Ramos (cell line): ENCODE results near the gene VENTX.

Source experiments
- in situ Hi-C: fragments of 300-500 bp; cut with MboI; formaldehyde crosslinking; loops from one replicate; pipeline ENCODE4 v1.14.3; 2022; ENCODE audit warnings: low sequenced_read_pairs; ENCODE audit not compliant: unreplicated experiment

Gene VENTX

DNA sequence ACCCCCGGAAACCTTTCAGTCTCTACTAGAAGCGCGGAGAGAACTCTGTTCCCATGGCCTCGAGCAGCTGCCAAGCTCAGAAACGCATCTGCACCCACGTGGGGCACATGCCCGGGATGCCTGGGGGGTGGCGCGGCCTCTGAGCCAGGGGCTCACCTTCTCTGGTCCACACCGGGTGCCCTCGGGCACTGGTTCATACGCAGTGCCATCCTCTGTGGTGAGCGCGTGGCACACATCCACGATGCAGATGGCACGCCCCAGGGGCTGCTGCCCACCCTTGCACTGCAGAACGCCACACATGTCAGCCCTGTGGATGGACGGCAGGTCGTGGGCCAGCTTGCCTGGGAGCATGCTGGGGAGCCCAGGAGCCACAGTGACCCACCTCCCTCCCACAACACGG lies 32.5 kb downstream of the VENTX start:
- in situ Hi-C loops = no loop called here

GRCh38 chr10:133270773-133271297 lies 33.2 kb downstream of the VENTX start:
- in situ Hi-C loops = no loop called here

GRCh38 chr10:133271521-133272300 lies 34.1 kb downstream of the VENTX start:
- in situ Hi-C loops = no loop called here

GRCh38 chr10:133272301-133272963 lies 34.8 kb downstream of the VENTX start:
- in situ Hi-C loops = no loop called here

- in situ Hi-C loops = no loop called here
Measured at GRCh38 chr10:133272964-133273420, 35.3 kb downstream of the VENTX start.

- in situ Hi-C loops = no loop called here
Measured at GRCh38 chr10:133273534-133274143, 36.0 kb downstream of the VENTX start.

DNA sequence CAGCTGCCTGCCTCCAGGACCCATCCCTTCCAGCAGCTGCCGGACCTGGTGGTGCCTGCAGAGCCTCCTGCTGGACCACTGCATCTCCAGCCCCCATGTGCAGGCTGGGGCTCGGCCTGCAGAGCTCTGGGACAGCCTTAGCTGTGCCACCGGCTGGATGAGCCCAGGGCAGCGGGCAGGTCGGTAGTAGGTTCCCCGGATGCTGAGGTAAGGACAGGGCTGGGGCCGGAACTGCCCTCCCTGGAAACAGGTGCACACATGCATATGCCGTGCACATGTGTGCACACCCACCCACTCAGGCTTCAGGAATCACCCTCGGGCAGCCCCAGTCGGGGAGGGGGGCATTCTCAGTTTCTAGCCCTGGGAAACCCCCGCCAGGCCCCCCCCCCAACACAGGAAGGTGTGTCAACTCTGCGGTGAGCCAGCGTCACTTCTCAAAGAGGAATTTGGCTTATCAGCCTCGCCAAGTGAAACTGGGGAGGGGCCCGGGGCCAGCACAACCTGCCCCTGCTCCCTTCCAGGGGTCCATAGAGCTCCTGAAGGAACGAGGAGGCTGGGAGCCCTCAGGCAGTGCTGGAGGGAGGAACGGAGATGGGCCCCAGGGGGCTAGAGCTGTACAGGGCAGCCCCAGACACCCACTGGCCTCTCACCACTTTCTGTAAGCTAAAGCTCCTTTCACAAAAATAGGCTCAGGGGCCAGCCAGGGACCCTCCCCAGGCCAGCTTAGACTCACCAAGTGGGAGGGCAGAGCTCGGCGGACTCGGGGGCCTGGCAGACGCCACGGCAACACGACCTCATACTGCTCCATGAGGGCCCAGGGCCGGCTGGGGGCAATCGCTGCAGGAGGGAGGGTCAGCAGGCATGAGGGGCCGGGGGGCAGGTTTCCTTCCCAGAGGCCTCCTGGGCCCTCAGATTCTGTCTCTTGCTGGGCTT lies 37.4 kb downstream of the VENTX start:
- in situ Hi-C loops = no loop called here

GRCh38 chr10:133275684-133276092 lies 38.0 kb downstream of the VENTX start:
- in situ Hi-C loops = no loop called here

DNA sequence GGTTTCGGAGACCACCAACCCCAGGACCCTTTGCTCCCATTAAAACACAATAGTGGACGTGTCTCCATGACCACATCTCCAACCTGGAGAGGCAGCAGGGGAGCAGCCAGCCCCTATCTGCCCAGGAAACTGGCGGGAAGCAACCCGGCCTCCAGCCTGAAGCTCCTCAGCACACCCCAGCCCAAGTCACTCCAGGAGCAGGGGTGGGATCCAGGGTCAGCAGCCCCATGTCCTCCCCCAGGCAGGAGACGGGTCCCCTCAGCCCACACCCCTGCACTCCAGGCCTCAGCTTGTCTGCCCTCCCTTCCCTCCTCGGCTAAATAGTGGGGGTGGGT lies 38.4 kb downstream of the VENTX start:
- in situ Hi-C loops = no loop called here

DNA sequence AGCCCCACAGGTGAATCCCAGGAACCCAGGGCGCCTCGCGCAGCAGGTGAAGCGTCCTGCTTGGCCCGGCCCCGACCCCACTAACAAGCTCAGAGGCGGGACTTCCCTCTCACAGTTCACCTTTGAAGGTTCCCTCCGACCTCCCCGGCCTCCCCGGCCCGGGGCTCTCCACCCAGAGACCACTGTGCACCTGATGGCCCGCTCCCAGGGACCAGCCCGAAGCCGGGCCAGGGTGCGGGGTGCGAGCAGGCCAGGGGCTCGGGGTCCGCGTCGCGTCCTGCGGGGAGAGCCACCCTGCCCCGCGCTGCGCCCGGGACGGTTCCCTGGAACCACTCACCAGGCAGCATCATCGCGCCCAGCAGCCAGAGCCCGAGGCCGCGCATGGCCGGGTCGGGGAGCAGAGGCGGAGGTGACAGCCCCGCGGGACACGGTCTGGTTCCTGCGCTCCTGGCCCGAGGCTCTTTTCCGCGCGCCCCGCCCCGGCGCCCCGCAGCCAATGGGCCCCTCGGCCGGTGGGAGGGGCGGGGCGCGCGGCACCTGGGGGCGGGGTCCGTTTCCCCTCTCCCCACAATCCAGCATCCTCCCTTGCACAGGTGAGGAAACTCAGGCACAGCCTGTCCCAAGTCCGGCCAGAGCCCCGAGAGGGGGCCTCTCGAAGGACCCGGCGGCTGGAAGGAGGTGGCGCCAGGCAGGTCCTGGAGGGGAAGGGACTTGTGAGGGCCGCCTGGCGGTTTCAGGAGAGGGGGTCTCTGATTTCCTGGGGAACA lies 39.0 kb downstream of the VENTX start, which contains the start of gene ADAM8:
ADAM8 (minus strand) TSS at position 434 of the 767 bp plus-strand sequence; CDS start at position 383, 51 bp downstream.
- in situ Hi-C loops = no loop called here

DNA sequence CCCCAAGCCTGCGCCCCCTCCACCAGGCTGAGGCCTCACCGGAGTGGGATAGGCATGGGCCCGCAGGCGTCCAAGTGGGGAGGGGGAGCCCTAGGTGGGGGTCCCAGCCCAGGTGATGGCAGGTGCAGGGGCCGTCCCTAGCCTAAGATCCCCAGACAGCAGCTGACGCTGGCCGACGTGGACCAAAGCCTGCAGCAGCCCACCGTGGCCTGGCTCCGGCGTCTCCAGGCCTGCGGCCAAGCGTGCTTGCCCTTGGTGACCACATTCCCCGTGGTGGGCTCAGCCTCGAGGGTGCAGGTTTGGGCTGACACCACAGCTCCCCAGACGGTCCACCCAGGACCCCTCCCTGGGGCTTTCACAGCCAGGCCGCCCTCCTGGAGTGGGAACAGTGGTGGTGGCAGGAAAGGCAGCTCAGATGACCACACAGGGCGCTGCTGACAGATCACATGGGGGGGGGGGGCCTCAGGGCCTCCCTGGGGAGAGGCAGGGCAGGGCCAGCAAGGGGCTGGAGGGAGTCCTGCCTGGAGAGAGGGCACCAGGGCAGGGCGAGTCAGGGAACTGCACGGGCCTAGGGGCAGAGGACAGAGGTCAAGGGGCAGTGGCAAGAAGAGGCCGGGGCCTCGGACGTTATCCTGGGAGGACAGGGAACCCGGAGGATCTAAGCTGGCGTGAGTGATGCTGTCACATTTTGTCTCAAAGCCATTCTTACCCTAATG lies 39.8 kb downstream of the VENTX start:
- in situ Hi-C loops = no loop called here

DNA sequence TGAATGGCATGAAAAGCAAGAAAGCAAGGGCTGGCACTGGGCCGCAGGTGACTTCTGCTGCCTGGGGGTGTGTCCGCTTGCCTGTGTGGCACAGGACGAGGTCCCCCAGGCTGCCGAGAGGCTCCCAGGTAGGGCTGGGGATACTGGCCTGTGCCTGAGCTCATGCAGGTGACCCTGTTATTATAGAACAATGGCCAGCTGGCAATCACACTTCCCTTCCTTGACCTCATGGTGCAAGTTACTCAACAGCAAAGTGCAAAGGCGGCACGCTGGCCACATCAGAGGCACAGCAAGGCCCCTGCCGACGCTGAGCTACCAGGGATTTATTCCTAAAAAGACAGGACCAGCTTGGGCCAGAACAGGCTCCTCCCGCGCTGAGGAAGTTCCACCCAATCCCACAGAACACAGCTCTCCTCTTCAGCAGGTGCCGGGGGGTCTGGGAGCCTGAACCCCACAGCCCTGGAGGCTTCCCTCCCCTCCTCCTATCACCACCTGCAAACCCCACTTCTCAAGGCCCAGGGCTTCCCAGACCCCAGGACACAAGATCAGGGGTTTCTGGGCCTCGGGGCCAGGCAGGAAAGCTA lies 40.4 kb downstream of the VENTX start:
- in situ Hi-C loops = no loop called here

- in situ Hi-C loops = no loop called here
Measured at GRCh38 chr10:133278577-133279265, 41.1 kb downstream of the VENTX start.

- in situ Hi-C loops = no loop called here
Measured at GRCh38 chr10:133279326-133280226, 41.9 kb downstream of the VENTX start.

DNA sequence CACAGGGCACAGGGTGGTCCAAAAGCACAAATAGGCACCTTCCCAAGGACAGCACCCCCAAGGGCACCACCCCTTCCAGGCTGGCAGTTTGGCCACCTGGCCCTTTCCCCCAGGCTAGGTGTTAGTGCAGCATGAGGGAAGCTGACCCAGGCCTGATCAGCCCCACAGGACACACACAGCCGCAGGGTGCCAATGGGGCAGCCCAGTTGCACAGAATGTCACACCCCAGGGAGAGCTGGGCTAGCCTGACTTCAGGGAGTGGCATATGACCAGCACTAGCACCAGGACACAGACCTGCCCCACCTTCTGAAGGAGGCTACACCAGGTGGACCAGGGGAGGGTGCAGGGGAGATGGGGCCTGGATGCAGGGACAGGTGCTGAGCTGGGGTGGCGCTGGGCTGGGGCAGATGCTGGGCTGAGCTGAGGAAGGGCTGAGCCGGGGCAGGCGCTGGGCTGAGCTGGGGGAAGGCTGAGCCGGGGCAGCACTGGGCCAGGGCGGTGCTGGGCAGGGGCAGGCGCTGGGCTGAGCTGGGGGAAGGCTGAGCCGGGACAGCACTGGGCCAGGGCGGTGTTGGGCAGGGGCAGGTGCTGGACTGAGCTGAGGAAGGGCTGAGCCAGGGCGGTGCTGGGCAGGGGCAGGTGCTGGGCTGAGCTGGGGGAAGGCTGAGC lies 42.9 kb downstream of the VENTX start:
- in situ Hi-C loops = no loop called here

- in situ Hi-C loops = no loop called here
Measured at GRCh38 chr10:133281084-133281483, 43.4 kb downstream of the VENTX start.
